ENCODE measurements around the gene KAT8.

The KAT8 gene

GRCh38 chr16:31110106-31111034 is 7.1 kb upstream of the KAT8 start:
- H3K4me1 ChIP-seq (ENCODE audit: control insufficient read depth in 1 of 2, insufficient read depth in 2 of 2, low read length in 2 of 2): peaks cover 4 to 14% of the 10 kb centered on the region in 2 donors
- H3K27ac ChIP-seq (ENCODE audit: low read length): no peak overlapping the region
- H3K36me3 ChIP-seq (ENCODE audit: control insufficient read depth in 1 of 2, insufficient read depth in 2 of 2, low read length in 2 of 2): peaks cover 21 to 41% of the 10 kb centered on the region in 2 donors
- H3K27me3 ChIP-seq (ENCODE audit: low read depth, low read length): no peaks in the 10 kb centered on the region
- no peak overlapping the region for H3K4me3 ChIP-seq (ENCODE audit: low read depth in 1 of 2, low read length in 2 of 2)
- no peaks in the 10 kb centered on the region for H3K9me3 ChIP-seq (ENCODE audit: control insufficient read depth in 1 of 2, low read length in 2 of 2)

- peaks cover 4 to 9% of the 10 kb centered on the region in 2 donors for H3K4me1 ChIP-seq (ENCODE audit: control insufficient read depth in 1 of 2, insufficient read depth in 2 of 2, low read length in 2 of 2)
- no peak overlapping the region for H3K27ac ChIP-seq (ENCODE audit: low read length)
- H3K36me3 ChIP-seq (ENCODE audit: control insufficient read depth in 1 of 2, insufficient read depth in 2 of 2, low read length in 2 of 2): peaks cover 21 to 41% of the 10 kb centered on the region in 2 donors
- H3K27me3 ChIP-seq (ENCODE audit: low read depth, low read length): no peaks in the 10 kb centered on the region
- H3K9me3 ChIP-seq (ENCODE audit: control insufficient read depth in 1 of 2, low read length in 2 of 2): no peaks in the 10 kb centered on the region
- no peak overlapping the region for H3K4me3 ChIP-seq (ENCODE audit: low read depth in 1 of 2, low read length in 2 of 2)
Measured at GRCh38 chr16:31111881-31112466, 5.5 kb upstream of the KAT8 start.

DNA sequence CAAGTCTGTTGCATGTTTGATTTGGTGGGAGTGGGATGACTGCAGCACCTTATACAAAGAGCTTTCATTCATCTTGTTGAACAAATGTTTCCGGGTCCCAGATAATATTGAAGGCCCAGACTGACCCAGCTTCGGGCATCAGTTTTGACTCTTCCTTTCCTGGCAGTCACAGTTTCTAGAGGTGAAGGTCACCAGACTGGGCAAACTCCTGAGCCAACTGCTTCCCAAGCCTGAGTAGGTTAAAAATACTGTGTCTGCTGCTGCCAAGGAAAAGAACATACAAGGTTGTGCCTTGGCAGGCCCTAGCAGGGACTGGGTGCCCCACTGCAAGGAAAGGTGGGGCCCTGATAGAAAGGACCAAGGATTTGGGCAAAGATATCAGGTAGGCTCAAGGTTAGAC is 4.8 kb upstream of the KAT8 start:
- no peaks in the 10 kb centered on the region for H3K27me3 ChIP-seq (ENCODE audit: low read depth, low read length)
- no peak overlapping the region for H3K27ac ChIP-seq (ENCODE audit: low read length)
- peaks cover 21 to 41% of the 10 kb centered on the region in 2 donors for H3K36me3 ChIP-seq (ENCODE audit: control insufficient read depth in 1 of 2, insufficient read depth in 2 of 2, low read length in 2 of 2)
- H3K9me3 ChIP-seq (ENCODE audit: control insufficient read depth in 1 of 2, low read length in 2 of 2): no peaks in the 10 kb centered on the region
- no peak overlapping the region for H3K4me3 ChIP-seq (ENCODE audit: low read depth in 1 of 2, low read length in 2 of 2)
- H3K4me1 ChIP-seq (ENCODE audit: control insufficient read depth in 1 of 2, insufficient read depth in 2 of 2, low read length in 2 of 2): peaks cover 4 to 9% of the 10 kb centered on the region in 2 donors

- H3K4me1 ChIP-seq (ENCODE audit: control insufficient read depth in 1 of 2, insufficient read depth in 2 of 2, low read length in 2 of 2): peaks cover 3 to 13% of the 10 kb centered on the region in 2 donors
- no peaks in the 10 kb centered on the region for H3K27me3 ChIP-seq (ENCODE audit: low read depth, low read length)
- no peak overlapping the region for H3K4me3 ChIP-seq (ENCODE audit: low read depth in 1 of 2, low read length in 2 of 2)
- peaks cover 21 to 44% of the 10 kb centered on the region in 2 donors for H3K36me3 ChIP-seq (ENCODE audit: control insufficient read depth in 1 of 2, insufficient read depth in 2 of 2, low read length in 2 of 2)
- H3K9me3 ChIP-seq (ENCODE audit: control insufficient read depth in 1 of 2, low read length in 2 of 2): no peaks in the 10 kb centered on the region
- H3K27ac ChIP-seq (ENCODE audit: low read length): peak overlapping the region; percentile 56
Measured at GRCh38 chr16:31113121-31114120, 4.0 kb upstream of the KAT8 start.

GRCh38 chr16:31114468-31114867 is 3.0 kb upstream of the KAT8 start:
- Histone ChIP-seq H3K27ac (ENCODE audit: low read length) (no peak overlapping the region), H3K27me3 (ENCODE audit: low read depth, low read length) (no peaks in the 10 kb centered on the region), H3K9me3 (ENCODE audit: control insufficient read depth in 1 of 2, low read length in 2 of 2) (no peaks in the 10 kb centered on the region), H3K4me1 (ENCODE audit: control insufficient read depth in 1 of 2, insufficient read depth in 2 of 2, low read length in 2 of 2) (peaks cover 8 to 13% of the 10 kb centered on the region in 2 donors), H3K4me3 (ENCODE audit: low read depth in 1 of 2, low read length in 2 of 2) (no peak overlapping the region), H3K36me3 (ENCODE audit: control insufficient read depth in 1 of 2, insufficient read depth in 2 of 2, low read length in 2 of 2) (peaks cover 21 to 42% of the 10 kb centered on the region in 2 donors)

- Histone ChIP-seq H3K27me3 (ENCODE audit: low read depth, low read length) (no peaks in the 10 kb centered on the region), H3K4me1 (ENCODE audit: control insufficient read depth in 1 of 2, insufficient read depth in 2 of 2, low read length in 2 of 2) (peaks cover 8 to 13% of the 10 kb centered on the region in 2 donors), H3K9me3 (ENCODE audit: control insufficient read depth in 1 of 2, low read length in 2 of 2) (no peaks in the 10 kb centered on the region), H3K27ac (ENCODE audit: low read length) (peak overlapping the region; percentile 100), H3K36me3 (ENCODE audit: control insufficient read depth in 1 of 2, insufficient read depth in 2 of 2, low read length in 2 of 2) (peaks cover 17 to 32% of the 10 kb centered on the region in 2 donors), H3K4me3 (ENCODE audit: low read depth in 1 of 2, low read length in 2 of 2) (peak overlapping the region; percentile 73 to 87)
Measured at GRCh38 chr16:31118223-31119155, 1.0 kb downstream of the KAT8 start.

GRCh38 chr16:31120129-31120528 is 2.7 kb downstream of the KAT8 start:
- Histone ChIP-seq H3K4me1 (ENCODE audit: control insufficient read depth in 1 of 2, insufficient read depth in 2 of 2, low read length in 2 of 2) (peaks cover 8 to 13% of the 10 kb centered on the region in 2 donors), H3K4me3 (ENCODE audit: low read depth in 1 of 2, low read length in 2 of 2) (no peak overlapping the region), H3K27ac (ENCODE audit: low read length) (peak overlapping the region; percentile 100), H3K9me3 (ENCODE audit: control insufficient read depth in 1 of 2, low read length in 2 of 2) (no peaks in the 10 kb centered on the region), H3K36me3 (ENCODE audit: control insufficient read depth in 1 of 2, insufficient read depth in 2 of 2, low read length in 2 of 2) (peaks cover 17 to 32% of the 10 kb centered on the region in 2 donors), H3K27me3 (ENCODE audit: low read depth, low read length) (no peaks in the 10 kb centered on the region)

DNA sequence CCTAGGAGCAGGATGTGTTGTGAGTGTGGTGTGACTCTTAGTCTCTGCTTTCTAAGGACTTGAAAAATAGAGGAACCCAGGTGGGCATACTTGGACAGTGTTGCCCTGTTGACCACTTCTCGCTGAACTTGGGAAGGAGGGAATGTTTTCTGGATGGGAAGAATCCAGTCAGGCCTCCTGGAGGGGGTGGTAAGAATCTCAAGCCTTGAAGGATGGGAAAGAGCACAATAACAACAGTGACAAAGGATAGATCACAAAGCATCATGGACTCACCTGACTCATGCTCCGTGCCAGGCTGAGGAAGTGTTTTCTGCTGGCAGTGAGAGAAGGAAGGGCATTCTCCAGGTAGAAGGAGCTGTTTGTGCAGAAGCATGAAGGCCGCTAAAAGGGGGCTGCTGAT is 8.4 kb downstream of the KAT8 start:
- Histone ChIP-seq H3K27ac (ENCODE audit: low read length) (no peak overlapping the region), H3K4me1 (ENCODE audit: control insufficient read depth in 1 of 2, insufficient read depth in 2 of 2, low read length in 2 of 2) (peaks cover 0 to 6% of the 10 kb centered on the region in 2 donors), H3K4me3 (ENCODE audit: low read depth in 1 of 2, low read length in 2 of 2) (no peak overlapping the region), H3K9me3 (ENCODE audit: control insufficient read depth in 1 of 2, low read length in 2 of 2) (no peaks in the 10 kb centered on the region), H3K36me3 (ENCODE audit: control insufficient read depth in 1 of 2, insufficient read depth in 2 of 2, low read length in 2 of 2) (peaks cover 23 to 45% of the 10 kb centered on the region in 2 donors), H3K27me3 (ENCODE audit: low read depth, low read length) (no peaks in the 10 kb centered on the region)

GRCh38 chr16:31127182-31127581 is 9.7 kb downstream of the KAT8 start:
- Histone ChIP-seq H3K27ac (ENCODE audit: low read length) (peak overlapping the region; percentile 94), H3K27me3 (ENCODE audit: low read depth, low read length) (no peaks in the 10 kb centered on the region)

More at GRCh38 chr16:31127182-31127581, 9.7 kb downstream of the KAT8 start:
- H3K9me3 ChIP-seq (ENCODE audit: control insufficient read depth in 1 of 2, low read length in 2 of 2): no peaks in the 10 kb centered on the region
- no peak overlapping the region for H3K4me3 ChIP-seq (ENCODE audit: low read depth in 1 of 2, low read length in 2 of 2)
- peaks cover 0 to 6% of the 10 kb centered on the region in 2 donors for H3K4me1 ChIP-seq (ENCODE audit: control insufficient read depth in 1 of 2, insufficient read depth in 2 of 2, low read length in 2 of 2)
- H3K36me3 ChIP-seq (ENCODE audit: control insufficient read depth in 1 of 2, insufficient read depth in 2 of 2, low read length in 2 of 2): peaks cover 24 to 45% of the 10 kb centered on the region in 2 donors

Data from muscle layer of duodenum (tissue), 2 donors.